Measurements from ENCODE around the gene RALGAPA1.

RALGAPA1 gene

GRCh38 chr14:35535483-35536112 lies 273.5 kb downstream of the RALGAPA1 start:
- DNase-seq (ENCODE audit: low spot score) = no peak

- no peak for DNase-seq (ENCODE audit: low spot score)
Measured at GRCh38 chr14:35534873-35535482, 274.1 kb downstream of the RALGAPA1 start.

- DNase-seq (ENCODE audit: low spot score) = no peak
Measured at GRCh38 chr14:35534208-35534872, 274.8 kb downstream of the RALGAPA1 start.

GRCh38 chr14:35533357-35534207 lies 275.5 kb downstream of the RALGAPA1 start, which contains the start of gene INSM2:
Gene INSM2 (plus strand): TSS chr14:35534164. CDS start chr14:35534253, 89 bp downstream.
- DNase-seq (ENCODE audit: low spot score) = no peak

- DNase-seq (ENCODE audit: low spot score) = no peak
Measured at GRCh38 chr14:35532783-35533356, 276.2 kb downstream of the RALGAPA1 start.

- no peak for DNase-seq (ENCODE audit: low spot score)
Measured at GRCh38 chr14:35531960-35532747, 276.9 kb downstream of the RALGAPA1 start.

GRCh38 chr14:35526962-35527361 lies 282.1 kb downstream of the RALGAPA1 start:
- no peak for DNase-seq (ENCODE audit: low spot score)

GRCh38 chr14:35525695-35526094 lies 283.4 kb downstream of the RALGAPA1 start:
- no peak for DNase-seq (ENCODE audit: low spot score)

GRCh38 chr14:35519986-35520385 lies 289.1 kb downstream of the RALGAPA1 start:
- no peak for DNase-seq (ENCODE audit: low spot score)

GRCh38 chr14:35515916-35516315 lies 293.2 kb downstream of the RALGAPA1 start:
- DNase-seq (ENCODE audit: low spot score) = no peak

- no peak for DNase-seq (ENCODE audit: low spot score)
Measured at GRCh38 chr14:35512765-35513164, 296.3 kb downstream of the RALGAPA1 start.

- DNase-seq (ENCODE audit: low spot score) = no peak
Measured at GRCh38 chr14:35509846-35510245, 299.2 kb downstream of the RALGAPA1 start.

GRCh38 chr14:35506927-35507326 lies 302.2 kb downstream of the RALGAPA1 start:
- no peak for DNase-seq (ENCODE audit: low spot score)

- no peak for DNase-seq (ENCODE audit: low spot score)
Measured at GRCh38 chr14:35506461-35506860, 302.6 kb downstream of the RALGAPA1 start.

GRCh38 chr14:35504260-35504659 lies 304.8 kb downstream of the RALGAPA1 start:
- DNase-seq (ENCODE audit: low spot score) = no peak

GRCh38 chr14:35503646-35504045 lies 305.4 kb downstream of the RALGAPA1 start:
- no peak for DNase-seq (ENCODE audit: low spot score)

GRCh38 chr14:35499180-35499579 lies 309.9 kb downstream of the RALGAPA1 start:
- no peak for DNase-seq (ENCODE audit: low spot score)

GRCh38 chr14:35495278-35495677 lies 313.8 kb downstream of the RALGAPA1 start:
- DNase-seq (ENCODE audit: low spot score) = no peak

- no peak for DNase-seq (ENCODE audit: low spot score)
Measured at GRCh38 chr14:35492569-35493014, 316.5 kb downstream of the RALGAPA1 start.

All from hematopoietic multipotent progenitor cell treated with erythropoietin and hydrocortisone succinate and interleukin-3 and kit ligand, for 15 days (in vitro differentiated cells).